ENCODE results near the gene MBNL1. TPM values are rescaled to one million over a fixed set of nuclear protein-coding genes. Genes with fewer than 3 reads are reported as not detected.

The MBNL1 gene
- total and polyA plus RNA-seq, 8 donors: 25.7 to 379 (median 155) TPM

- no peaks in the 10 kb centered on the region for H3K27me3 ChIP-seq
- no peaks in the 10 kb centered on the region for H3K9me3 ChIP-seq
- TF ChIP-seq POLR2A (IDR thresholded peaks at IDR 0.05): no peak
- no peak for TF ChIP-seq EP300 (IDR thresholded peaks at IDR 0.05)
- TF ChIP-seq POLR2AphosphoS5 (IDR thresholded peaks at IDR 0.05): no peak
- no peak for TF ChIP-seq CTCF (IDR thresholded peaks at IDR 0.05)
- DNase-seq: no peak
- intact Hi-C loops (cut with DNase I; ENCODE audit: low total_unique reads): no loop called here
- H3K27ac ChIP-seq: no peak overlapping the region
- no peak overlapping the region for H3K4me3 ChIP-seq
- H3K4me1 ChIP-seq: peaks cover 30 to 99% (median 66%) of the 10 kb centered on the region in 4 donors
- 20 to 35% (median 24%) methylated on average over 1 of the region's 1 CpG for WGBS, 5 donors
- H3K36me3 ChIP-seq: no peaks in the 10 kb centered on the region
Measured at GRCh38 chr3:152293347-152294006, 24.7 kb downstream of the MBNL1 start.

GRCh38 chr3:152295344-152295743 lies 26.6 kb downstream of the MBNL1 start:
- TF ChIP-seq POLR2A (IDR thresholded peaks at IDR 0.05) (no peak), CTCF (IDR thresholded peaks at IDR 0.05) (no peak), EP300 (IDR thresholded peaks at IDR 0.05) (no peak), POLR2AphosphoS5 (IDR thresholded peaks at IDR 0.05) (no peak)
- peak overlapping the region in 1 of 5 donors; percentile 1 for H3K27ac ChIP-seq
- WGBS, 5 donors: 77 to 96% (median 93%) methylated on average over 1 of the region's 1 CpG
- H3K9me3 ChIP-seq: no peaks in the 10 kb centered on the region
- peaks cover 0 to 11% (median 10%) of the 10 kb centered on the region in 4 donors for H3K36me3 ChIP-seq
- peaks cover 39 to 99% (median 77%) of the 10 kb centered on the region in 4 donors for H3K4me1 ChIP-seq
- DNase-seq: no peak
- intact Hi-C loops (cut with DNase I; ENCODE audit: low total_unique reads): no loop called here
- H3K27me3 ChIP-seq: no peaks in the 10 kb centered on the region
- no peak overlapping the region for H3K4me3 ChIP-seq

- Histone ChIP-seq H3K4me1 (peaks cover 39 to 99% (median 77%) of the 10 kb centered on the region in 4 donors), H3K4me3 (no peak overlapping the region), H3K9me3 (no peaks in the 10 kb centered on the region), H3K36me3 (peaks cover 0 to 12% (median 12%) of the 10 kb centered on the region in 4 donors), H3K27me3 (no peaks in the 10 kb centered on the region), H3K27ac (peak overlapping the region in 1 of 5 donors; percentile 1)
- no peak for TF ChIP-seq POLR2A (IDR thresholded peaks at IDR 0.05)
- TF ChIP-seq EP300 (IDR thresholded peaks at IDR 0.05): no peak
- no peak for TF ChIP-seq POLR2AphosphoS5 (IDR thresholded peaks at IDR 0.05)
- TF ChIP-seq CTCF (IDR thresholded peaks at IDR 0.05): no peak
- intact Hi-C loops (cut with DNase I; ENCODE audit: low total_unique reads): no loop called here
- DNase-seq: no peak
- WGBS, 5 donors: 33 to 41% (median 40%) methylated on average over 1 of the region's 1 CpG
Measured at GRCh38 chr3:152295806-152296205, 27.1 kb downstream of the MBNL1 start.

GRCh38 chr3:152296382-152296781 lies 27.7 kb downstream of the MBNL1 start:
- intact Hi-C loops (cut with DNase I; ENCODE audit: low total_unique reads): no loop called here
- no peak for DNase-seq
- H3K27ac ChIP-seq: no peak overlapping the region
- H3K4me1 ChIP-seq: peaks cover 33 to 99% (median 74%) of the 10 kb centered on the region in 4 donors
- H3K36me3 ChIP-seq: peaks cover 0 to 12% (median 12%) of the 10 kb centered on the region in 4 donors
- no peaks in the 10 kb centered on the region for H3K9me3 ChIP-seq
- WGBS, 5 donors: 63 to 85% (median 81%) methylated on average over 3 of the region's 3 CpGs
- H3K4me3 ChIP-seq: no peak overlapping the region
- no peak for TF ChIP-seq POLR2A (IDR thresholded peaks at IDR 0.05)
- no peak for TF ChIP-seq CTCF (IDR thresholded peaks at IDR 0.05)
- TF ChIP-seq EP300 (IDR thresholded peaks at IDR 0.05): no peak
- no peaks in the 10 kb centered on the region for H3K27me3 ChIP-seq
